Mesenchymal stem cell (in vitro differentiated cells and primary cell): ENCODE data around the gene CUTA. TPM values are rescaled to one million over a fixed set of nuclear protein-coding genes. Genes with fewer than 3 reads are reported as not detected.
"Not testable (repeated sequence)": the region's sequence is repeated elsewhere in the genome, so short reads cannot be mapped to it uniquely, and the experiment has no call there.

Source experiments
- DNase-seq: peaks from one replicate; pipeline ENCODE4 v3.0.0-alpha.2; 2013
- H2AFZ ChIP-seq: one replicate; pipeline ENCODE4 v1.6.1; 2013; ENCODE audit warnings: low read depth, mild to moderate bottlenecking, control low read depth, inconsistent platforms, low read length, moderate library complexity
- H2AK5ac ChIP-seq: 2 replicates; pipeline ENCODE4 v1.6.1; 2013; ENCODE audit warnings: low read length, moderate library complexity, mild to moderate bottlenecking, inconsistent platforms; ENCODE audit not compliant: severe bottlenecking
- H2BK120ac ChIP-seq: one replicate; pipeline ENCODE4 v1.6.1; 2013; ENCODE audit warnings: low read depth, mild to moderate bottlenecking, inconsistent platforms, low read length, moderate library complexity
- H2BK12ac ChIP-seq, 2 experiments: one replicate each; pipeline ENCODE4 v1.6.1; 2013; ENCODE audit warnings: inconsistent platforms in 2 of 2, low read length in 2 of 2, mild to moderate bottlenecking in 2 of 2, moderate library complexity in 2 of 2, control low read depth in 1 of 2
- H2BK15ac ChIP-seq: one replicate; pipeline ENCODE4 v1.6.1; 2013; ENCODE audit warnings: mild to moderate bottlenecking, low read depth, inconsistent platforms; ENCODE audit not compliant: poor library complexity, severe bottlenecking
- H2BK5ac ChIP-seq: 2 replicates; pipeline ENCODE4 v1.6.1; 2013; ENCODE audit warnings: low read depth, mild to moderate bottlenecking, low read length, control low read depth, inconsistent platforms; ENCODE audit not compliant: poor library complexity, severe bottlenecking
- H3K14ac ChIP-seq, 2 experiments: one replicate each; pipeline ENCODE4 v1.6.1; 2013; ENCODE audit warnings: inconsistent platforms in 2 of 2, low read length in 2 of 2, control low read depth in 1 of 2, mild to moderate bottlenecking in 1 of 2, moderate library complexity in 1 of 2
- H3K18ac ChIP-seq, 2 experiments: one replicate each; pipeline ENCODE4 v1.6.1; 2013; ENCODE audit warnings: inconsistent platforms in 2 of 2, low read length in 2 of 2, control low read depth in 1 of 2, low read depth in 1 of 2, mild to moderate bottlenecking in 1 of 2
- H3K23ac ChIP-seq, 2 experiments: one replicate each; pipeline ENCODE4 v1.6.1; 2013; ENCODE audit warnings: inconsistent platforms in 2 of 2, low read length in 2 of 2, mild to moderate bottlenecking in 2 of 2, moderate library complexity in 2 of 2, control low read depth in 1 of 2
- H3K27ac ChIP-seq: 2 replicates; pipeline ENCODE4 v1.5.1; 2013; ENCODE audit warnings: mild to moderate bottlenecking, moderate library complexity, low read length, control low read depth, inconsistent platforms; ENCODE audit not compliant: poor library complexity, severe bottlenecking
- H3K27me3 ChIP-seq, 2 experiments: 2 replicates each; pipeline versions ENCODE4 v1.6.1 to v1.7.0; 2013; ENCODE audit warnings: low read length in 2 of 2, mild to moderate bottlenecking in 2 of 2, moderate library complexity in 2 of 2, control low read depth in 1 of 2, inconsistent platforms in 1 of 2; ENCODE audit not compliant: control insufficient read depth in 1 of 2, insufficient read depth in 1 of 2
- H3K36me3 ChIP-seq, 2 experiments: 2 replicates each; pipeline versions ENCODE4 v1.6.1 to v1.7.0; 2013; ENCODE audit warnings: low read length in 2 of 2, control low read depth in 1 of 2, inconsistent platforms in 1 of 2, low read depth in 1 of 2, mild to moderate bottlenecking in 1 of 2; ENCODE audit not compliant: insufficient read depth in 2 of 2, control insufficient read depth in 1 of 2
- H3K4ac ChIP-seq, 2 experiments: one replicate each; pipeline ENCODE4 v1.6.1; 2013; ENCODE audit warnings: inconsistent platforms in 2 of 2, low read length in 2 of 2, mild to moderate bottlenecking in 2 of 2, moderate library complexity in 2 of 2, control low read depth in 1 of 2, low read depth in 1 of 2
- H3K4me1 ChIP-seq: 2 replicates; pipeline ENCODE4 v1.6.1; 2013; ENCODE audit warnings: low read depth, low read length, control low read depth; ENCODE audit not compliant: control insufficient read depth, insufficient read depth
- H3K4me2 ChIP-seq: 2 replicates; pipeline ENCODE4 v1.6.1; 2013; ENCODE audit warnings: low read length, mild to moderate bottlenecking, inconsistent platforms; ENCODE audit not compliant: poor library complexity, severe bottlenecking
- H3K4me3 ChIP-seq, 2 experiments: 2 replicates each; pipeline versions ENCODE4 v1.5.1 to v1.7.0; 2013; ENCODE audit warnings: low read length in 2 of 2, mild to moderate bottlenecking in 2 of 2, control low read depth in 1 of 2, low read depth in 1 of 2; ENCODE audit not compliant: insufficient read depth in 1 of 2
- H3K79me1 ChIP-seq: replicated peaks from 2 replicates; pipeline ENCODE4 v1.6.1; 2013; ENCODE audit warnings: mild to moderate bottlenecking, control low read depth, low read length, inconsistent platforms; ENCODE audit not compliant: poor library complexity, severe bottlenecking
- H3K9ac ChIP-seq: 2 replicates; pipeline ENCODE4 v1.7.0; 2013; ENCODE audit warnings: mild to moderate bottlenecking, low read length, moderate library complexity
- H3K9me3 ChIP-seq: 2 replicates; pipeline ENCODE4 v1.7.0; 2013; ENCODE audit warnings: mild to moderate bottlenecking, low read length; ENCODE audit not compliant: control insufficient read depth
- H4K8ac ChIP-seq: one replicate; pipeline ENCODE4 v1.6.1; 2013; ENCODE audit warnings: inconsistent platforms, mild to moderate bottlenecking, low read length, moderate library complexity
- H4K91ac ChIP-seq: one replicate; pipeline ENCODE4 v1.6.1; 2013; ENCODE audit warnings: mild to moderate bottlenecking, low read length, inconsistent platforms
- WGBS: methylation state at CpG from one replicate; pipeline ENCODE4 v1.1.7; 2013; ENCODE audit warnings: mixed read lengths; 5-methylcytosine and 5-hydroxymethylcytosine counted together
- small RNA-seq: library from polyadenylated mRNA; stranded (forward); fragments of <200 nt; extraction: miRNeasy Mini kit (QIAGEN cat#:217004); gene quantifications from one replicate; pipeline ENCODE3, GENCODE V24; 2013; ENCODE audit warnings: low read depth

The CUTA gene

DNA sequence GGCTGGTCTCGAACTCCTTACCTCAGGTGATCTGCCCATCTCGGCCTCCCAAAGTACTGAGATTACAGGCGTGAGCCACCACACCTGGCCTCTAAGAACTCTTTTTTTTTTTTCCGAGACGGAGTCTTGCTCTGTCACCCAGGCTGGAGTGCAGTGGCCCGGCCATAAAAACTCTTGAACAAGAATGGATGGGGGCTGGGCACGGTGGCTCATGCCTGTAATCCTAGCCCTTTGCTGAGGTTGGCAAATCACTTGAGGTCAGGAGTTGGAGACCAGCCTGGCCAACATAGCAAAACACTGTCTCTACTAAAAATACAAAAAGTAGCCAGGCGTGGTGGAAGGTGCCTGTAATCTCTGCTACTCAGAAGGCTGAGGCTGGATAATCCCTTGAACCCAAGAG lies 46.0 kb downstream of the CUTA start:
- H3K9ac ChIP-seq, H3K4me3 ChIP-seq, H2BK120ac ChIP-seq, H3K36me3 ChIP-seq, H3K27ac ChIP-seq, H3K4me2 ChIP-seq, H4K91ac ChIP-seq, H3K23ac ChIP-seq, H3K9me3 ChIP-seq, H2AK5ac ChIP-seq, H3K4ac ChIP-seq, H2BK15ac ChIP-seq, H2AFZ ChIP-seq, H3K18ac ChIP-seq, H2BK5ac ChIP-seq, H3K4me1 ChIP-seq, H3K79me1 ChIP-seq, DNase-seq, H4K8ac ChIP-seq, H3K14ac ChIP-seq, H3K27me3 ChIP-seq, H2BK12ac ChIP-seq: not testable (repeated sequence)
- WGBS = 93% methylated on average over 8 of the region's 8 CpGs

DNA sequence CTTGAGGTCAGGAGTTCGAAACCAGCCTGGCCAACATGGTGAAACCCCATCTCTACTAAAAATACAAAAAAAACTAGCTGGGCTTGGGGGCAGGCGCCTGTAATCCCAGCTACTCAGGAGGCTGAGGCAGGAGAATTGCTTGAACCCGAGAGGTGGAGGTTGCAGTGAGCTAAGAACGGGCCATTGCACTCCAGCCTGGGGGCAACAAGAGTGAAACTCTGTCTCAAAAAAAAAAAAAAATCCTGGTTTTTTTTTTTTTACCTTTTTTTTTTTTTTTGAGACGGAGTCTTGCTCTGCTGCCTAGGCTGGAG lies 50.2 kb downstream of the CUTA start:
- H3K4ac ChIP-seq, H2AK5ac ChIP-seq, H3K36me3 ChIP-seq, DNase-seq, H2BK15ac ChIP-seq, H3K9me3 ChIP-seq, H3K27ac ChIP-seq, H4K91ac ChIP-seq, H2BK5ac ChIP-seq, H3K4me3 ChIP-seq, H3K79me1 ChIP-seq, H3K4me2 ChIP-seq, H4K8ac ChIP-seq, H3K27me3 ChIP-seq, H3K4me1 ChIP-seq, H3K23ac ChIP-seq, H3K9ac ChIP-seq, H2BK12ac ChIP-seq, H2BK120ac ChIP-seq, H3K18ac ChIP-seq, H2AFZ ChIP-seq, H3K14ac ChIP-seq: not testable (repeated sequence)
- 98% methylated on average over 4 of the region's 5 CpGs for WGBS

DNA sequence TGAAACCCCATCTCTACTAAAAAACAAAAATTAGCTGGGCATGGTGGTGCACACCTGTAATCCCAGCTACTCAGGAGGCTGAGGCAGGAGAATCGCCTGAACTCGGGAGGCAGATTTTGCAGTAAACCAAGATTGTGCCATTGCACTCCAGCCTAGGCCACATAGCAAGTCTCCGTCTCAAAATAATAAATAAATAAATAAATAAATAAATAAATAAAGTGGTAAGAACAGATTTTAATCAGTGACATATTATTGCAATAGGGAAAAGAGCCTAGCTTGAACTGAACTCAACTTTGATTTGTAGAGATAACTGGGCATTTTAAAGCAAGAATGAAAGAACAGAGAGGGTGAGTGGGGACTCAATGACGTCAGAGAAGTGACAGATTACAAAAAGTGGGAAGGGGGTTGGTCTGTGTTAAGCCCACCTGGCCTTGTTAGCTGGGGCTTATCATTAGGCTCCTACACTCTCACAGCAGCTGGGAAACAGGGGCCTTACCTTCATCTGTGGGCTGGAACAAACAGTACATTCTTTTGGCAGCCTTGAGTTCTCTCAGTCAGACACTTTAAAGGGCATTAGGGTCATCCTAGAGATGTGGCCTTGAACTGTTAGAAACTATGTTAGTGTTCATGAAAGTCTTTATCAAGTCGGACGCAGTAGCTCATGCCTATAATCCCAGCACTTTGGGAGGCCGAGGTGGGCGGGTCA lies 50.7 kb downstream of the CUTA start:
- Histone ChIP-seq H4K91ac (no peak overlapping the region), H3K27ac (no peak overlapping the region), H3K4me1 (no peaks in the 10 kb centered on the region), H3K18ac (no peak overlapping the region), H3K9ac (no peak overlapping the region), H2AK5ac (no peak overlapping the region), H3K4me2 (no peak overlapping the region), H3K9me3 (no peaks in the 10 kb centered on the region), H3K14ac (no peak overlapping the region), H2BK120ac (no peak overlapping the region), H2BK15ac (no peak overlapping the region), H4K8ac (no peak overlapping the region), H2AFZ (no peak overlapping the region), H2BK5ac (no peak overlapping the region), H3K79me1 (no peaks in the 10 kb centered on the region), H3K27me3 (peaks cover 0 to 5% of the 10 kb centered on the region in 2 experiments), H3K4ac (no peak overlapping the region), H3K23ac (no peak overlapping the region), H3K4me3 (no peak overlapping the region), H2BK12ac (no peak overlapping the region), H3K36me3 (no peaks in the 10 kb centered on the region)
- whole genome bisulfite sequencing = 90% methylated on average over 7 of the region's 8 CpGs
- no peak for DNase-seq

Small RNAs within 50 kb of the gene (small RNA-seq; reads per million reads assigned to genes)
- gene RPL35AP4 = not detected
- gene ZBTB9 = not detected
